Measurements from ENCODE around the gene PWWP2A.

The PWWP2A gene

GRCh38 chr5:160064417-160064810, 54.8 kb downstream of the PWWP2A start:
- no peak for FAIRE-seq
- TF ChIP-seq SPI1 (IDR thresholded peaks at IDR 0.05; ENCODE audit: low read depth, low read length) (no peak), POU2F2 (IDR thresholded peaks at IDR 0.05; ENCODE audit: low read depth, low read length) (no peak), TAF1 (IDR thresholded peaks at IDR 0.05; ENCODE audit: low read depth, low read length) (no peak), POLR2AphosphoS5 (IDR thresholded peaks at IDR 0.05; ENCODE audit: low read depth, low read length) (no peak), POLR2A (IDR thresholded peaks at IDR 0.05; ENCODE audit: low read depth, low read length) (no peak), PAX5 (IDR thresholded peaks at IDR 0.05; ENCODE audit: insufficient read depth, low read length, severe bottlenecking) (no peak)
- no peak for DNase-seq (ENCODE audit: insufficient read length, low spot score)

GRCh38 chr5:160061770-160062169, 57.5 kb downstream of the PWWP2A start:
- FAIRE-seq (no peak), DNase-seq (ENCODE audit: insufficient read length, low spot score) (no peak)
- TF ChIP-seq POLR2A (IDR thresholded peaks at IDR 0.05; ENCODE audit: low read depth, low read length) (no peak), PAX5 (IDR thresholded peaks at IDR 0.05; ENCODE audit: insufficient read depth, low read length, severe bottlenecking) (no peak), TAF1 (IDR thresholded peaks at IDR 0.05; ENCODE audit: low read depth, low read length) (no peak), POU2F2 (IDR thresholded peaks at IDR 0.05; ENCODE audit: low read depth, low read length) (no peak), SPI1 (IDR thresholded peaks at IDR 0.05; ENCODE audit: low read depth, low read length) (no peak), POLR2AphosphoS5 (IDR thresholded peaks at IDR 0.05; ENCODE audit: low read depth, low read length) (no peak)

DNA sequence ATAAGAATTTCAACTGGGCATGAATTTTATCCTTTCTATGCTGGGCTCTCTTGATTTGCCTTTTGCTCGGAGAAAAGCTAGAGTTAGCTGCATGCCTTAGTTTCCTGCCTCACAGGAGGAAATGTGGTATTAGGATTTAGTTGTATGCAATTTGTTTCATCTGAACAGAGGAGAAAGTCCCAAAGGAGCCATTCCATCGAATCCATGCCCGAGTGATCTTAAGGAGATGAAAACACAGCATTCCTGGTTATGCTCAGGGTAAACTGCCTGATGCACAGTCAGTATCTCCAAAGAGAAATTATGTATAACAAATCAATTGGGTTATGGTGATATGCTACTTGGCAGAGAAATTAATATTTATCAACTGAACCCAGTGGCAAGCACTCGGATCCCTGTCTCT, 59.2 kb downstream of the PWWP2A start:
- no peak for FAIRE-seq
- no peak for DNase-seq (ENCODE audit: insufficient read length, low spot score)
- no peak for TF ChIP-seq PAX5 (IDR thresholded peaks at IDR 0.05; ENCODE audit: insufficient read depth, low read length, severe bottlenecking)
- TF ChIP-seq POLR2AphosphoS5 (IDR thresholded peaks at IDR 0.05; ENCODE audit: low read depth, low read length), result no peak
- no peak for TF ChIP-seq POU2F2 (IDR thresholded peaks at IDR 0.05; ENCODE audit: low read depth, low read length)
- TF ChIP-seq SPI1 (IDR thresholded peaks at IDR 0.05; ENCODE audit: low read depth, low read length), result no peak
- TF ChIP-seq TAF1 (IDR thresholded peaks at IDR 0.05; ENCODE audit: low read depth, low read length), result no peak
- no peak for TF ChIP-seq POLR2A (IDR thresholded peaks at IDR 0.05; ENCODE audit: low read depth, low read length)

GRCh38 chr5:160057256-160057655, 62.0 kb downstream of the PWWP2A start:
- TF ChIP-seq TAF1 (IDR thresholded peaks at IDR 0.05; ENCODE audit: low read depth, low read length) (no peak), POLR2AphosphoS5 (IDR thresholded peaks at IDR 0.05; ENCODE audit: low read depth, low read length) (no peak), SPI1 (IDR thresholded peaks at IDR 0.05; ENCODE audit: low read depth, low read length) (no peak), POU2F2 (IDR thresholded peaks at IDR 0.05; ENCODE audit: low read depth, low read length) (no peak)
- DNase-seq (ENCODE audit: insufficient read length, low spot score) (no peak), FAIRE-seq (no peak)

DNA sequence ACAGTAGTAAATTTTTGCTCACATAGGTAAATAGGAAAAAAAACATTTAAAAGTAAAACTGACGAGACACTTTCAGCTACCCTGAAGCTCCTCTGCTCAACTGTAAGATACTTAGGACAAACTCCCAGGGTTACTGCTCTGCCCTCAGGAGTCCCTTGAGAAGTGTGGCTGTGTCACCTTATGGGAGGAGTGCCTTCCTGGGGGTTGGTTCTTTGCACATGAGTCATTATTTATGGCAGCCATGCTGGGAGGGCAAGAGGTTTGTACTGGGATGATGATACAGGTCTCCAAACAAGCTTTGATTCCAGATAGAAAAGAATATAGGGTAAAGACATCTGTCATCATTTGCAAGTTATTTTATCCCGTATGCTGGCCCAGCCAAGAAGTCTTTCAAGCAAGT, 64.4 kb downstream of the PWWP2A start:
- no peak for DNase-seq (ENCODE audit: insufficient read length, low spot score)
- TF ChIP-seq PAX5 (IDR thresholded peaks at IDR 0.05; ENCODE audit: insufficient read depth, low read length, severe bottlenecking) (no peak), POU2F2 (IDR thresholded peaks at IDR 0.05; ENCODE audit: low read depth, low read length) (no peak)
- no peak for FAIRE-seq

DNA sequence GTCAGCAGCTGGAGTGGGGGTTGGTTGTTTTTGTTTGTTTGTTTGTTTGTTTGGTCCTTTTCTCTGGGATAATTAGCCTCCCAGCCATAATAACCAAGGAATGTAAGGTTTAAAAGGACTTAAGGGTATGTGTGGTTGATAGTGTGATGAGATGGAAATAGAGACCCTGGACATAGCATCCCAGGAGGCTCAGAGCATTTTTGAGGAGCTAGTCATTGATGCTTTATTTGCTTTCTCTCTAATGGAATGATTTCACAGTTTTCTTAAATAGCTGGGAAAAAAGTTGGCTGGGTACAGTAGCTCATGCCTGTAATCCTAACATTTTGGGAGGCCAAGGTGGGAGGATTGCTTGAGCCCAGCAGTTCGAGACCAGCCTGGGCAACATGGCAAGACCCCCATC, 65.2 kb downstream of the PWWP2A start:
- FAIRE-seq (no peak), DNase-seq (ENCODE audit: insufficient read length, low spot score) (no peak)
- TF ChIP-seq SPI1 (IDR thresholded peaks at IDR 0.05; ENCODE audit: low read depth, low read length) (no peak), POLR2A (IDR thresholded peaks at IDR 0.05; ENCODE audit: low read depth, low read length) (no peak), TAF1 (IDR thresholded peaks at IDR 0.05; ENCODE audit: low read depth, low read length) (no peak), PAX5 (IDR thresholded peaks at IDR 0.05; ENCODE audit: insufficient read depth, low read length, severe bottlenecking) (no peak), POLR2AphosphoS5 (IDR thresholded peaks at IDR 0.05; ENCODE audit: low read depth, low read length) (no peak), POU2F2 (IDR thresholded peaks at IDR 0.05; ENCODE audit: low read depth, low read length) (no peak)

- TF ChIP-seq POLR2A (IDR thresholded peaks at IDR 0.05; ENCODE audit: low read depth, low read length), result no peak
- no peak for TF ChIP-seq TAF1 (IDR thresholded peaks at IDR 0.05; ENCODE audit: low read depth, low read length)
- no peak for TF ChIP-seq PAX5 (IDR thresholded peaks at IDR 0.05; ENCODE audit: insufficient read depth, low read length, severe bottlenecking)
- TF ChIP-seq SPI1 (IDR thresholded peaks at IDR 0.05; ENCODE audit: low read depth, low read length), result no peak
- no peak for TF ChIP-seq POU2F2 (IDR thresholded peaks at IDR 0.05; ENCODE audit: low read depth, low read length)
- TF ChIP-seq POLR2AphosphoS5 (IDR thresholded peaks at IDR 0.05; ENCODE audit: low read depth, low read length), result no peak
- no peak for DNase-seq (ENCODE audit: insufficient read length, low spot score)
- FAIRE-seq, result no peak
Measured at GRCh38 chr5:160049099-160049498, 70.2 kb downstream of the PWWP2A start.

DNA sequence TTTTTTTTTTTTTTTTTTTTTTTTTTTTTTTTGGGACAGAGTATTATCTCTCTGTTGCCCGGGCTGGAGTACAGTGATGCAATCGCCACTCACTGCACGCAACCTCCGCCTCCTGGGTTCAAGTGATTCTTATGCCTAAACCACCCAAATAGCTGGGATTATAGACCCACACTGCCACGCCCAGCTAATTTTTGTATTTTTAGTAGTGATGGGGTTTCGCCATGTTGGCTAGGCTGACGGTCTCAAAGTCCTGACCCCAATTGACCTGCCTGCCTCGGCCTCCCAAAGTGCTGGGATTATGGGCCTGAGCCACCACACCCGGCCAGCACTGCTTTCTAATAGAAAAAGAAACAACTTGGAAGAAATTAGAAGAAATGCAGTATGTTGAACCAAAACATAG, 71.1 kb downstream of the PWWP2A start:
- DNase-seq (ENCODE audit: insufficient read length, low spot score), result no peak
- TF ChIP-seq TAF1 (IDR thresholded peaks at IDR 0.05; ENCODE audit: low read depth, low read length), result no peak
- TF ChIP-seq POU2F2 (IDR thresholded peaks at IDR 0.05; ENCODE audit: low read depth, low read length), result no peak
- TF ChIP-seq PAX5 (IDR thresholded peaks at IDR 0.05; ENCODE audit: insufficient read depth, low read length, severe bottlenecking), result no peak
- TF ChIP-seq POLR2AphosphoS5 (IDR thresholded peaks at IDR 0.05; ENCODE audit: low read depth, low read length), result no peak
- no peak for TF ChIP-seq POLR2A (IDR thresholded peaks at IDR 0.05; ENCODE audit: low read depth, low read length)
- TF ChIP-seq SPI1 (IDR thresholded peaks at IDR 0.05; ENCODE audit: low read depth, low read length), result no peak
- no peak for FAIRE-seq

GRCh38 chr5:160047423-160047822, 71.8 kb downstream of the PWWP2A start:
- FAIRE-seq (no peak), DNase-seq (ENCODE audit: insufficient read length, low spot score) (no peak)
- no peak for TF ChIP-seq SPI1 (IDR thresholded peaks at IDR 0.05; ENCODE audit: low read depth, low read length)
- no peak for TF ChIP-seq TAF1 (IDR thresholded peaks at IDR 0.05; ENCODE audit: low read depth, low read length)
- no peak for TF ChIP-seq POLR2AphosphoS5 (IDR thresholded peaks at IDR 0.05; ENCODE audit: low read depth, low read length)
- TF ChIP-seq PAX5 (IDR thresholded peaks at IDR 0.05; ENCODE audit: insufficient read depth, low read length, severe bottlenecking), result no peak

DNA sequence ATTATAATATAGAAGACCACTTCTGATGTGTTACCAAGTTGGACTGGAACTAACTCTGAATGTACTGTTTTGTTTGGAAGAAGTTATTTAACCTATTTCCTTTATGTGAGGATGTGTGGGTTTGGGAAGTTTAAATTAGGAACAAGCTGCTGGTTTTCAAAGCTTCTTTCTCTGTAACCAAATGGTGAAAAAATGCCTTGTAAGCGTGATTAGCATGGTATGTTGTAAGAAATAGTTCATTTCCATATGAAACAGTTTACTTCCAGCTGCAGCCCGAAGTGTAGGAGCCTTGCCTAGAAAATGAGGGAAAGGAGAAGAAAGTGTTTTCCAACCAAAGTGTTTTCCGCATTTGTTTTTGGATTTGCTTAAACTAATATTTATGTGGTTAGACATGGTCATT, 74.3 kb downstream of the PWWP2A start:
- TF ChIP-seq POU2F2 (IDR thresholded peaks at IDR 0.05; ENCODE audit: low read depth, low read length) (no peak), PAX5 (IDR thresholded peaks at IDR 0.05; ENCODE audit: insufficient read depth, low read length, severe bottlenecking) (no peak), POLR2AphosphoS5 (IDR thresholded peaks at IDR 0.05; ENCODE audit: low read depth, low read length) (no peak)
- DNase-seq (ENCODE audit: insufficient read length, low spot score) (no peak), FAIRE-seq (no peak)
